Renal pelvis (tissue), 4 donors: Measurements from ENCODE around the gene TMEM163. TPM values are rescaled to one million over a fixed set of nuclear protein-coding genes. Genes with fewer than 3 reads are reported as not detected.
"Not testable (repeated sequence)": the region's sequence is repeated elsewhere in the genome, so short reads cannot be mapped to it uniquely, and the experiment has no call there.

ENCODE experiments used
- DNase-seq: peaks from one replicate; pipeline ENCODE4 v3.0.0-alpha.2; 2013
- polyA plus RNA-seq, 3 donors: library from polyadenylated mRNA; unstranded; fragments of 120-200 nt; gene quantifications; one replicate each; pipeline ENCODE4 v1.2.1, GENCODE V29; 2013; ENCODE audit not compliant: insufficient read length in 3 of 3

TMEM163 gene
- polyA plus RNA-seq, 3 donors: 1.6 to 2.0 (median 1.9) TPM

- no peak for DNase-seq
Observed at GRCh38 chr2:134621939-134622705, 96.7 kb downstream of the TMEM163 start.

GRCh38 chr2:134619250-134619649 lies 99.5 kb downstream of the TMEM163 start:
- DNase-seq: no peak

- DNase-seq: not testable (repeated sequence)
Observed at GRCh38 chr2:134615480-134615879, 103.3 kb downstream of the TMEM163 start.

- DNase-seq: no peak
Observed at GRCh38 chr2:134611316-134611715, 107.5 kb downstream of the TMEM163 start.

GRCh38 chr2:134610871-134611270 lies 107.9 kb downstream of the TMEM163 start:
- no peak for DNase-seq

GRCh38 chr2:134609924-134610513 lies 108.8 kb downstream of the TMEM163 start:
- no peak for DNase-seq

- peak; percentile 24 for DNase-seq
Observed at GRCh38 chr2:134603966-134604365, 114.8 kb downstream of the TMEM163 start.

GRCh38 chr2:134602666-134603065 lies 116.1 kb downstream of the TMEM163 start:
- no peak for DNase-seq

GRCh38 chr2:134601264-134601663 lies 117.5 kb downstream of the TMEM163 start:
- no peak for DNase-seq

GRCh38 chr2:134600208-134600607 lies 118.6 kb downstream of the TMEM163 start:
- no peak for DNase-seq

- DNase-seq: no peak
Observed at GRCh38 chr2:134599236-134599635, 119.6 kb downstream of the TMEM163 start.

- DNase-seq: no peak
Observed at GRCh38 chr2:134594399-134594798, 124.4 kb downstream of the TMEM163 start.

GRCh38 chr2:134593519-134593918 lies 125.3 kb downstream of the TMEM163 start:
- DNase-seq: no peak

- DNase-seq: no peak
Observed at GRCh38 chr2:134592377-134592776, 126.4 kb downstream of the TMEM163 start.

- DNase-seq: no peak
Observed at GRCh38 chr2:134591526-134591925, 127.3 kb downstream of the TMEM163 start.

GRCh38 chr2:134590679-134591078 lies 128.1 kb downstream of the TMEM163 start:
- no peak for DNase-seq

- DNase-seq: not testable (repeated sequence)
Observed at GRCh38 chr2:134589171-134590083, 129.4 kb downstream of the TMEM163 start.

GRCh38 chr2:134588556-134588955 lies 130.2 kb downstream of the TMEM163 start:
- no peak for DNase-seq

- no peak for DNase-seq
Observed at GRCh38 chr2:134586326-134586965, 132.4 kb downstream of the TMEM163 start.

- DNase-seq: no peak
Observed at GRCh38 chr2:134583997-134584520, 134.7 kb downstream of the TMEM163 start.

- DNase-seq: no peak
Observed at GRCh38 chr2:134583462-134583861, 135.3 kb downstream of the TMEM163 start.

- DNase-seq: no peak
Observed at GRCh38 chr2:134582547-134582899, 136.3 kb downstream of the TMEM163 start.
